ENCODE results near the gene C9orf153. TPM values are rescaled to one million over a fixed set of nuclear protein-coding genes. Genes with fewer than 3 reads are reported as not detected.

The C9orf153 gene
- polyA plus RNA-seq, 1 donor, result 0.22 TPM

- no peak for DNase-seq
- H3K27me3 ChIP-seq (ENCODE audit: control insufficient read depth, insufficient read depth, low read length), result no peaks in the 10 kb centered on the region
- WGBS (ENCODE audit: insufficient coverage, low lambda C conversion rate), result no CpG with 5 or more reads among the region's 3 CpGs
- H3K36me3 ChIP-seq (ENCODE audit: control insufficient read depth, insufficient read depth, low read length), result no peaks in the 10 kb centered on the region
- no peak overlapping the region for H3K4me3 ChIP-seq (ENCODE audit: low read length)
- H3K9me3 ChIP-seq (ENCODE audit: control insufficient read depth, low read depth, low read length), result no peaks in the 10 kb centered on the region
- no peak overlapping the region for H3K27ac ChIP-seq (ENCODE audit: low read length)
- peaks cover 4% of the 10 kb centered on the region for H3K4me1 ChIP-seq (ENCODE audit: control insufficient read depth, insufficient read depth, low read length)
Measured at GRCh38 chr9:86286278-86286677, 26.8 kb upstream of the C9orf153 start.

- Histone ChIP-seq H3K27me3 (ENCODE audit: control insufficient read depth, insufficient read depth, low read length) (no peaks in the 10 kb centered on the region), H3K27ac (ENCODE audit: low read length) (no peak overlapping the region), H3K36me3 (ENCODE audit: control insufficient read depth, insufficient read depth, low read length) (no peaks in the 10 kb centered on the region), H3K4me3 (ENCODE audit: low read length) (no peak overlapping the region), H3K9me3 (ENCODE audit: control insufficient read depth, low read depth, low read length) (no peaks in the 10 kb centered on the region), H3K4me1 (ENCODE audit: control insufficient read depth, insufficient read depth, low read length) (peaks cover 7% of the 10 kb centered on the region)
- no CpG with 5 or more reads among the region's 2 CpGs for WGBS (ENCODE audit: insufficient coverage, low lambda C conversion rate)
- DNase-seq, result no peak
Measured at GRCh38 chr9:86285261-86285660, 25.8 kb upstream of the C9orf153 start.

- H3K4me3 ChIP-seq (ENCODE audit: low read length), result peak overlapping the region; percentile 65
- peaks cover 2% of the 10 kb centered on the region for H3K36me3 ChIP-seq (ENCODE audit: control insufficient read depth, insufficient read depth, low read length)
- DNase-seq, result no peak
- peaks cover 12% of the 10 kb centered on the region for H3K4me1 ChIP-seq (ENCODE audit: control insufficient read depth, insufficient read depth, low read length)
- H3K9me3 ChIP-seq (ENCODE audit: control insufficient read depth, low read depth, low read length), result no peaks in the 10 kb centered on the region
- H3K27me3 ChIP-seq (ENCODE audit: control insufficient read depth, insufficient read depth, low read length), result no peaks in the 10 kb centered on the region
- H3K27ac ChIP-seq (ENCODE audit: low read length), result peak overlapping the region; percentile 93
- 0% methylated on average over 2 of the region's 12 CpGs for WGBS (ENCODE audit: insufficient coverage, low lambda C conversion rate)
Measured at GRCh38 chr9:86282979-86283535, 23.6 kb upstream of the C9orf153 start.

- no peaks in the 10 kb centered on the region for H3K9me3 ChIP-seq (ENCODE audit: control insufficient read depth, low read depth, low read length)
- H3K27ac ChIP-seq (ENCODE audit: low read length), result peak within 1 kb of the TSS; percentile 93
- peak; percentile 93 to 96 for DNase-seq
- peak within 1 kb of the TSS; percentile 65 for H3K4me3 ChIP-seq (ENCODE audit: low read length)
- no CpG with 5 or more reads among the region's 101 CpGs for WGBS (ENCODE audit: insufficient coverage, low lambda C conversion rate)
- H3K4me1 ChIP-seq (ENCODE audit: control insufficient read depth, insufficient read depth, low read length), result peaks cover 12% of the 10 kb centered on the region
- H3K36me3 ChIP-seq (ENCODE audit: control insufficient read depth, insufficient read depth, low read length), result peaks cover 2% of the 10 kb centered on the region
- H3K27me3 ChIP-seq (ENCODE audit: control insufficient read depth, insufficient read depth, low read length), result no peaks in the 10 kb centered on the region
Measured at GRCh38 chr9:86282077-86282978, 22.9 kb upstream of the C9orf153 start, which contains the start of gene ISCA1. Gene ISCA1, minus strand, starts transcription at chr9:86282538. Its CDS starts 80 bp downstream, at chr9:86282458.

DNA sequence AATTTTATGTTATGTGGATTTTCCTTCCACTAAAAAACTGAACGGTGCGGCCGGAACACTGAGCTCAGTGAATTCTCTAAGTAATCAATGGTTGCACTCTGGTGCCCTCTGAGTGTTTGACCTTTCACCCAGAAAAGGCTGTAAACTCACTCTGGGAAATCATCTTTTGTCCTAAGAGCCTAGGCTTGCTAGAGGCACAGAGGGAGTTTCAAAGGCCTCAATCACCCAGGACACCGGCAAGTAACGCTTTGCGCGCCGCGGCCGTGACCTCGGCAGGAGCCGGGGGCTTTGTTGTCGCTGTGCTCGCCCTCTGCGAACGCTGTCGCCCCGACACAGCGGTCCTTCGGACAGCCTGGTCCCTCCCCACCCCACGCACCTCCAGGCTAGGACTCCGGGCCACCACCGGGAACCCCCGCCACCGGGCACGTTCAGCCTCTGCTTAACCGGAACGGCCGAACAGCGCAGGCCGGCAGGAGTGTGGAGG, 22.2 kb upstream of the C9orf153 start:
- H3K9me3 ChIP-seq (ENCODE audit: control insufficient read depth, low read depth, low read length), result no peaks in the 10 kb centered on the region
- H3K27ac ChIP-seq (ENCODE audit: low read length), result peak overlapping the region; percentile 93
- H3K4me1 ChIP-seq (ENCODE audit: control insufficient read depth, insufficient read depth, low read length), result peaks cover 12% of the 10 kb centered on the region
- H3K27me3 ChIP-seq (ENCODE audit: control insufficient read depth, insufficient read depth, low read length), result no peaks in the 10 kb centered on the region
- peak in 1 of 2 donors; percentile 23 for DNase-seq
- no CpG with 5 or more reads among the region's 31 CpGs for WGBS (ENCODE audit: insufficient coverage, low lambda C conversion rate)
- H3K4me3 ChIP-seq (ENCODE audit: low read length), result peak overlapping the region; percentile 65
- H3K36me3 ChIP-seq (ENCODE audit: control insufficient read depth, insufficient read depth, low read length), result peaks cover 2% of the 10 kb centered on the region

DNA sequence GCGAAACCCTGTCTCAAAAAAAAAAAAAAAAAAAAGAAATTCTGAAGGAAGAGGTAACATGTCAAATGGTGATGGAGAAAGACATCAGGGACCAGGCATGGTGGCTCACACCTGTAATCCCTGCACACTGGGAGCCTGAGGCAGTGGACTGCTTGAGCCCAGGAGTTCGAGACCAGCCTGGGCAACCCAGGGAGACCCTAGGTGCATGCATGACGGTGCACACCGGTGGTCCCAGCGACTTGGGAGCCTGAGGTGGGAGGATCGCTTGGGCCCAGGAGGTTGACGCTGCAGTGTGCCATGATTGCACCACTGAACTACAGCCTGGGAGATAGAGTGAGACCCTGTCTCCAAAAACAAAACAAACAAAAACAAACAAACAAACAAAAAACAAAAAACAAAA, 21.1 kb upstream of the C9orf153 start:
- H3K9me3 ChIP-seq (ENCODE audit: control insufficient read depth, low read depth, low read length), result no peaks in the 10 kb centered on the region
- no peak for DNase-seq
- WGBS (ENCODE audit: insufficient coverage, low lambda C conversion rate), result no CpG with 5 or more reads among the region's 7 CpGs
- peaks cover 12% of the 10 kb centered on the region for H3K4me1 ChIP-seq (ENCODE audit: control insufficient read depth, insufficient read depth, low read length)
- H3K4me3 ChIP-seq (ENCODE audit: low read length), result no peak overlapping the region
- no peaks in the 10 kb centered on the region for H3K27me3 ChIP-seq (ENCODE audit: control insufficient read depth, insufficient read depth, low read length)
- H3K36me3 ChIP-seq (ENCODE audit: control insufficient read depth, insufficient read depth, low read length), result peaks cover 2% of the 10 kb centered on the region
- no peak overlapping the region for H3K27ac ChIP-seq (ENCODE audit: low read length)

DNA sequence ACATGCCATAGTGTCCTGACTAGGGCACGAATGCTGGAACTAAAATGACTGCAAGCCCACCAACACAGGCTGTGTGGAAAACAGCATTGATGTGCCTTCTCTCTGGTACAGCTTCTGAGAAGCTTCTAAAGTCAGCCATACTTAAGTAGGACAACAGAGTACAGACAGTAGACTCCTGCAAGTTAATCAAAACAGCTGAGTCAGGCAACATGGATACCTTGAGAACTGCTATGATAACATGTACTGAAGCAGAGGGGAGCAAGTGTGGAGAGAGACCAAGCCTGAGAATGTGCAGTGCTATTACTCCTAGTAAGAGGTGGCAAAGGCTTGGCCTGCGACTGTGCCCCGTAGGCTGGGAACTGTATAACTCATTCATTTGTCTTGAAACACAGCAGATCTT, 20.4 kb upstream of the C9orf153 start:
- WGBS (ENCODE audit: insufficient coverage, low lambda C conversion rate), result no CpG with 5 or more reads among the region's 3 CpGs
- DNase-seq, result peak in 1 of 2 donors; percentile 36
- H3K4me1 ChIP-seq (ENCODE audit: control insufficient read depth, insufficient read depth, low read length), result peaks cover 12% of the 10 kb centered on the region
- no peak overlapping the region for H3K27ac ChIP-seq (ENCODE audit: low read length)
- H3K27me3 ChIP-seq (ENCODE audit: control insufficient read depth, insufficient read depth, low read length), result no peaks in the 10 kb centered on the region
- H3K4me3 ChIP-seq (ENCODE audit: low read length), result no peak overlapping the region
- peaks cover 2% of the 10 kb centered on the region for H3K36me3 ChIP-seq (ENCODE audit: control insufficient read depth, insufficient read depth, low read length)
- H3K9me3 ChIP-seq (ENCODE audit: control insufficient read depth, low read depth, low read length), result no peaks in the 10 kb centered on the region

DNA sequence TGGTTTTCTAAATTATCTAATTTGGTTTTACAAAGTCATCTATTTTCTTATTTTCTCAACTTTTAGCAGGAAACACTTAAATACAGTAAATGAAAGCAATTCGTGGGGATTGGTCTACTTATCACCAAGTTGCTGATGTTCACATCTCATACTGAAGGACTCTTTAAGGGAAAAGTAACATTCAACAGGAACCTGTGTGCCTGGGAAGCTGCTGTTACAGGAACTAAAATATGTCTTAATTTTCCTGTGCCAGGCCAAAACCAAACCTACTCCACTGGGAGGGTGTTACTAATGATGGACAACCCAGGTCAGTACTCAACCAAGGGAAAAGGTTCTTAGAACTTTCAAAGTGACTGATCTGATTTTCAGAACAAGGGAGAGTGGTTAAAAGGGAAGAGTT, 17.6 kb upstream of the C9orf153 start:
- Histone ChIP-seq H3K4me3 (ENCODE audit: low read length) (no peak overlapping the region), H3K27ac (ENCODE audit: low read length) (no peak overlapping the region), H3K36me3 (ENCODE audit: control insufficient read depth, insufficient read depth, low read length) (peaks cover 12% of the 10 kb centered on the region), H3K9me3 (ENCODE audit: control insufficient read depth, low read depth, low read length) (no peaks in the 10 kb centered on the region), H3K27me3 (ENCODE audit: control insufficient read depth, insufficient read depth, low read length) (no peaks in the 10 kb centered on the region), H3K4me1 (ENCODE audit: control insufficient read depth, insufficient read depth, low read length) (peaks cover 8% of the 10 kb centered on the region)
- WGBS (ENCODE audit: insufficient coverage, low lambda C conversion rate), result no CpG with 5 or more reads among the region's 1 CpG
- DNase-seq, result no peak

DNA sequence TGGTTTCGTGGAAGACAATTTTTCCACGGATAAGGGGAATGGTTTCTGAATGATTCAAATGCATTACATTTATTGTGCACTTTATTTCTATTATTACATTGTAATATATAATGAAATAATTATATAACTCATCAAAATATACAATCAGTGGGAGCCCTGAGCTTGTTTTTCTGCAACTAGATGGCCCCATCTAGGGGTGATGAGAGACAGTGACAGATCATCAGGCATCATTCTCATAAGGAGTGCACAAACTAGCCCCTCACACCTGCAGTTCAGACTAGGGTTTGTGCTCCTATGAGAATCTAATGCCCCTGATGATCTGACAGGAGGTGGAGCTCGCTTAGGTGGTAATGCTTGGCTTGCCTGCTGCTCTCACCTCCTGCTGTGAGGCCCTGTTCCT, 16.5 kb upstream of the C9orf153 start:
- 90% methylated on average over 2 of the region's 3 CpGs for WGBS (ENCODE audit: insufficient coverage, low lambda C conversion rate)
- Histone ChIP-seq H3K27ac (ENCODE audit: low read length) (no peak overlapping the region), H3K36me3 (ENCODE audit: control insufficient read depth, insufficient read depth, low read length) (peaks cover 22% of the 10 kb centered on the region), H3K4me3 (ENCODE audit: low read length) (no peak overlapping the region), H3K9me3 (ENCODE audit: control insufficient read depth, low read depth, low read length) (no peaks in the 10 kb centered on the region), H3K4me1 (ENCODE audit: control insufficient read depth, insufficient read depth, low read length) (peaks cover 8% of the 10 kb centered on the region), H3K27me3 (ENCODE audit: control insufficient read depth, insufficient read depth, low read length) (no peaks in the 10 kb centered on the region)
- DNase-seq, result no peak

- Histone ChIP-seq H3K36me3 (ENCODE audit: control insufficient read depth, insufficient read depth, low read length) (peaks cover 23% of the 10 kb centered on the region), H3K4me3 (ENCODE audit: low read length) (no peak overlapping the region), H3K4me1 (ENCODE audit: control insufficient read depth, insufficient read depth, low read length) (peaks cover 4% of the 10 kb centered on the region), H3K27ac (ENCODE audit: low read length) (no peak overlapping the region), H3K27me3 (ENCODE audit: control insufficient read depth, insufficient read depth, low read length) (no peaks in the 10 kb centered on the region), H3K9me3 (ENCODE audit: control insufficient read depth, low read depth, low read length) (no peaks in the 10 kb centered on the region)
- no CpG with 5 or more reads among the region's 7 CpGs for WGBS (ENCODE audit: insufficient coverage, low lambda C conversion rate)
- no peak for DNase-seq
Measured at GRCh38 chr9:86274821-86275643, 15.6 kb upstream of the C9orf153 start.

Measured in large intestine (tissue), 3 donors.